ENCODE results near the gene EIF4EBP2. TPM values are rescaled to one million over a fixed set of nuclear protein-coding genes. Genes with fewer than 3 reads are reported as not detected.

EIF4EBP2 gene, protein sequence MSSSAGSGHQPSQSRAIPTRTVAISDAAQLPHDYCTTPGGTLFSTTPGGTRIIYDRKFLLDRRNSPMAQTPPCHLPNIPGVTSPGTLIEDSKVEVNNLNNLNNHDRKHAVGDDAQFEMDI
- total RNA-seq = 10 to 100 TPM; 49.3 to 54.2 TPM

GRCh38 chr10:70404036-70404786 is at the start of gene EIF4EBP2:
Gene EIF4EBP2 (plus strand): TSS chr10:70404145. CDS start chr10:70404402, 257 bp downstream.
- Mint-ChIP-seq H3K27me3 (no peaks in the 10 kb centered on the region), H3K4me1 (peaks cover 34% of the 10 kb centered on the region), H3K36me3 (peaks cover 14% of the 10 kb centered on the region), H3K9me3 (no peaks in the 10 kb centered on the region), H3K27ac (peak within 1 kb of the TSS; percentile 93), H3K4me3 (peak within 1 kb of the TSS; percentile 89)
- peak; percentile 100 for DNase-seq
- POLR2A ChIA-PET = interaction anchor here (0.6 to 2.8 kb wide), 13 partner anchors 14 to 312 kb away, joined by 3 to 16 read pairs (median 4); partner anchors contain the start of genes LRRC20, NODAL and SAR1A
- peak; percentile 82 for ATAC-seq (ENCODE audit: low read depth)

DNA sequence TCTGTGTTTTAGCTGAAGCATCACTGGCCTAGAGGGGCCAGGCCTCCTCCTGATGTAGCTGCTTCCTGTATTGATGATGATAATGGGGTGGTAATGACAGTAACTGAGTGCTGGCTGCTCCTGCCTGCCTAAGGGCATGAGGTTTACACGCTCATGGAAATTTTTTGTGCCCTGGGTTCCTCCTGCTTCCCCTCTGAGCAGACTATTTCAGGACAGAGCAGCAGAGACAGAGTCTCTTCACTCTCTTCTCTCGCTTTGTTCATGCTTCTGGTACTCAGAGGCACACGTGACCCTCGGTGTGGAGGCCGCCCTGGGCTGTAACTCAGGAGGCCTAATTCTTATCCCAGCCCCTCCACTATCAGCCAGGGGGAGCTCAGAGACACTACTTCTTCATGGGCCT is 49.4 kb upstream of the EIF4EBP2 start:
- H3K4me1 Mint-ChIP-seq = peaks cover 23% of the 10 kb centered on the region
- POLR2A ChIA-PET = interaction anchor here (1.2 to 1.6 kb wide), 2 partner anchors 9 to 121 kb away, joined by 5 read pairs; partner anchors contain the start of gene PPA1
- ATAC-seq (ENCODE audit: low read depth) (no peak), DNase-seq (no peak)
- no peaks in the 10 kb centered on the region for H3K36me3 Mint-ChIP-seq
- no peak overlapping the region for H3K4me3 Mint-ChIP-seq
- no peaks in the 10 kb centered on the region for H3K9me3 Mint-ChIP-seq
- H3K27ac Mint-ChIP-seq = peak overlapping the region; percentile 39
- no peaks in the 10 kb centered on the region for H3K27me3 Mint-ChIP-seq

GRCh38 chr10:70355051-70356021 is 48.6 kb upstream of the EIF4EBP2 start:
- peaks cover 23% of the 10 kb centered on the region for H3K4me1 Mint-ChIP-seq
- ATAC-seq (ENCODE audit: low read depth) (peak; percentile 59), DNase-seq (no peak)
- POLR2A ChIA-PET = interaction anchor here (0.6 to 1.6 kb wide), 3 partner anchors 9 to 138 kb away, joined by 4 to 5 read pairs (median 5); partner anchors contain the start of gene PPA1
- H3K36me3 Mint-ChIP-seq = no peaks in the 10 kb centered on the region
- H3K4me3 Mint-ChIP-seq = peak overlapping the region; percentile 82
- no peaks in the 10 kb centered on the region for H3K9me3 Mint-ChIP-seq
- H3K27me3 Mint-ChIP-seq = no peaks in the 10 kb centered on the region
- peak overlapping the region; percentile 88 for H3K27ac Mint-ChIP-seq

GRCh38 chr10:70357565-70357964 is 46.4 kb upstream of the EIF4EBP2 start:
- no peak for DNase-seq
- no peak overlapping the region for H3K27ac Mint-ChIP-seq
- POLR2A ChIA-PET = no interaction called here
- no peaks in the 10 kb centered on the region for H3K36me3 Mint-ChIP-seq
- no peak for ATAC-seq (ENCODE audit: low read depth)
- peaks cover 25% of the 10 kb centered on the region for H3K4me1 Mint-ChIP-seq
- no peak overlapping the region for H3K4me3 Mint-ChIP-seq
- H3K27me3 Mint-ChIP-seq = no peaks in the 10 kb centered on the region
- no peaks in the 10 kb centered on the region for H3K9me3 Mint-ChIP-seq

- H3K9me3 Mint-ChIP-seq = no peaks in the 10 kb centered on the region
- no peak overlapping the region for H3K27ac Mint-ChIP-seq
- POLR2A ChIA-PET = interaction anchor here (0.6 kb wide), 1 partner anchor 657 kb away, joined by 6 read pairs; no protein-coding TSS in a partner anchor
- no peak for ATAC-seq (ENCODE audit: low read depth)
- no peaks in the 10 kb centered on the region for H3K36me3 Mint-ChIP-seq
- no peak overlapping the region for H3K4me3 Mint-ChIP-seq
- no peak for DNase-seq
- peaks cover 24% of the 10 kb centered on the region for H3K4me1 Mint-ChIP-seq
- no peaks in the 10 kb centered on the region for H3K27me3 Mint-ChIP-seq
Measured at GRCh38 chr10:70358446-70358845, 45.5 kb upstream of the EIF4EBP2 start.

DNA sequence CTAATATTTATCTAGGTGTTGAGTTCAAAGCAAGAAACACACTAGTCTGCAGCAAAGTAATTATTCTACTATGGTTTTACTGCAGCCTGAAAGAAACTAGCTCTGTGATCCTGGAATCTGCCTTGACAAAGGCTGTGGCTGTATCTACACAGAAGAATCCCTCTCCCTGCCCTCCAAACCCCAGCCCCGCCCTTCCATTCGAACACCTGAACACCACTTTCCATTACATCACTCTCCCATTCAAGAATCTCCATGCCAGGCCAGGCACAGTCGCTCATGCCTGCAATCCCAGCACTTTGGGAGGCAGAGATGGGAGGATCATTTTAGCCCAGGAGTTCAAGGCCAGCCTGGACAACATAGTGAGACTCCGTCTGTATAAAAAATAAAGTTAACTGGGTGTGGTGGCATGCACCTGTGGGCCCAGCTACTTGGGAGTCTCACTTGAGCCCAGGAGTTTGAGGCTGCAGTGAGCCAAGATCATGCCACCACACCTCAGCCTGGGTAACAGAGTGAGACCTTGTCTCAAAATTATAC is 44.9 kb upstream of the EIF4EBP2 start:
- Mint-ChIP-seq H3K9me3 (no peaks in the 10 kb centered on the region), H3K27ac (no peak overlapping the region), H3K4me1 (peaks cover 24% of the 10 kb centered on the region), H3K27me3 (no peaks in the 10 kb centered on the region), H3K36me3 (no peaks in the 10 kb centered on the region), H3K4me3 (no peak overlapping the region)
- no peak for DNase-seq
- POLR2A ChIA-PET = no interaction called here
- no peak for ATAC-seq (ENCODE audit: low read depth)

DNA sequence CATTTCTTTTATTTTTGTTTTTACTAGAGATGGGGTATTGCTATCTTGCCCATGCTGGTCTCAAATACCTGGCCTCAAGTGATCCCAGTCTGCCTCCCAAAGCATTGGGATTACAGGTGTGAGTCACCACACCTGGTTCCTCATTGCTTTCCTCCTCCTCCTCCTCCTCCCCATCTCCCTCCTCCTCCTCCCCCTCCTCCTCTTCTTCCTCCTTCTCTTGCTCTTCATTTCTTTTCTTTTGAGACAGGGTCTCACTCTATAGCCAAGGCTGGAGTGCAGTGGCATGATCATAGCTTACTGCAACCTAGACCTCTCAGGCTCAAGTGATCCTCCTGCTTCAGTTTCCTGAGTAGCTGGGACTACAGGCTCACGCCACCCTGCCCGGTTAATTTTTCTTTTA is 43.7 kb upstream of the EIF4EBP2 start:
- POLR2A ChIA-PET = interaction anchor here (0.7 kb wide), 1 partner anchor 138 kb away, joined by 4 read pairs; no protein-coding TSS in a partner anchor
- H3K27me3 Mint-ChIP-seq = no peaks in the 10 kb centered on the region
- H3K9me3 Mint-ChIP-seq = no peaks in the 10 kb centered on the region
- H3K4me1 Mint-ChIP-seq = peaks cover 26% of the 10 kb centered on the region
- H3K4me3 Mint-ChIP-seq = no peak overlapping the region
- H3K36me3 Mint-ChIP-seq = no peaks in the 10 kb centered on the region
- peak overlapping the region; percentile 48 for H3K27ac Mint-ChIP-seq
- ATAC-seq (ENCODE audit: low read depth) (no peak), DNase-seq (no peak)

DNA sequence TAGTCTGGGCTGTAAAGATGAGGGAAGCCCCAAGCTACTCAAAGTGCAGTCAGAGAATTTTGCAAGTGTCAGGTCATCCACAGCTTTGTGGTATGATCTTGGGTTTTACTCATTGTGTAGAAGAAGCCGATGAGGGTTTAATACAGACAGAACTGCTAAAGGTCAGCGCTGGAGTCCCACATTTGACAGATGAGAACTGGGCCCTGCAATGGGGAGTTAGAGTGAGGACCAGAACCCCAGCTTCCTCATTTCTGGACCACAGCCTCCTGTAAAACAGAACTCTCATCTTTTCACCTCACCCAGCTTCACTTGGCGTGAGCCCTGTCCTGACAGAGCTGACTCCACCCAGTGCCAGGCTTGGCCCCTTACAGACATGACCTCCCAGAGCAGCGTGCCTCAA is 41.6 kb upstream of the EIF4EBP2 start:
- ATAC-seq (ENCODE audit: low read depth) (no peak), DNase-seq (no peak)
- Mint-ChIP-seq H3K27ac (peak overlapping the region; percentile 51), H3K9me3 (no peaks in the 10 kb centered on the region), H3K4me3 (no peak overlapping the region), H3K27me3 (no peaks in the 10 kb centered on the region), H3K4me1 (peaks cover 14% of the 10 kb centered on the region), H3K36me3 (no peaks in the 10 kb centered on the region)
- POLR2A ChIA-PET = no interaction called here

DNA sequence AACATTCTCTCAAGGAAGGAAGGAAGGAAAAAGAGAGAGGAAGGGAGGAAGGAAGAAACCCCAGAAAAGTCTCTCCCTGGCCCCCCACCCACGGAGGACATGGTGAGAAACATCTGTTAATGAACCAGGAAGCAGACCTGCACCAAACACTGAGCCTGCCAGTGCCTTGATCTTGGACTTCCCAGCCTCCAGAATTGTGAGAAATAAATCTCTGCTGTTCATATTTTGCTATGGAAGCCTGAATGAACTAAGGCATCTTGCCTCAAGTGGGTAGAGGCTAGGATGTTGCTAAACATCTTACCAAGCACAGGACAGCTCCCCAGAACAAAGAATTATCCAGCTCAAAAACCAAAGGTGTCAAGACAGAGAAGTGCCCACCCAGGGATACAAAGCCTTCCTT is 40.7 kb upstream of the EIF4EBP2 start:
- H3K4me1 Mint-ChIP-seq = peaks cover 14% of the 10 kb centered on the region
- POLR2A ChIA-PET = interaction anchor here (1.1 to 1.8 kb wide), 2 partner anchors 8 to 131 kb away, joined by 5 to 6 read pairs; no protein-coding TSS in a partner anchor

DNA sequence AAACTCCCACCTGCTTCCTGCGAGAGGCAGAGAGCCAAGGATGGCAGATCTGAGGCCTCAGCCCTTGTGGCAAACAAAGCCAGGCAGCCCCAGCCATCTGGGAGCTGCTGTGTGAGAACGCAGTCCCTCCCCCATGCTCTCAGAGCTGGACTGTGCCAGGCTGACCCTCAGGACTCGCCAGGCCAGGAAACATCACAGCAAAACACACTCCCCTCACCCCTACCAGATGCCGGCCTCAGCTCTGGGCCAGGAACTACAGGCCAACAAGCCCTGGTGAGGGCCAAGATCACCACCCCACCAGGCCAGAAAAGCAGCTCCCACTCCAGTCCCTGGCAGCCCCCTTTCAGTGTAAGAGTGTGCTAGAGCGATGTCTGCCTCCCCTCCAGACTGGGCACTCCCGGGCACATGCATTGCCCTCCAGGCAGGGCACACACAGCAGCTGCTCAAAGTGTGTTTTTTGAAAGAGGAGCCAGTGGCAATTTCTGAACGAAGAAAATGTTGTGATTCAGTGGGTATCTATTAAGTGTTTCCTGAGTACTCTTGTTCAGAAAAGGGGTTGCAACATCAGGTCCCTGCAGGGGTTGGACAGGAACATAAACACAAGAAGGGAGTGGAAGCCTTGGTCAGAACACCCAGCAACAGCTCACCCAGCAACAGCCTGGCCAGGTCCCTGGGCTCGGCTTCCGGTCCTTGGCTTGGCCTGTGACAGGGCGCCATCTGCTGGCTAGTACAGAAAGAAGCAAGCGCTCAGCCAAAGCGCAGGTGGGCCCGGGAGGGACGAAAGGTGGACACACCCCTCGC is 39.8 kb upstream of the EIF4EBP2 start:
- ATAC-seq (ENCODE audit: low read depth) (peak; percentile 96), DNase-seq (peak; percentile 86)
- Mint-ChIP-seq H3K4me1 (peaks cover 12% of the 10 kb centered on the region), H3K4me3 (peak overlapping the region; percentile 44), H3K27ac (peak overlapping the region; percentile 70), H3K27me3 (no peaks in the 10 kb centered on the region), H3K36me3 (no peaks in the 10 kb centered on the region), H3K9me3 (no peaks in the 10 kb centered on the region)
- POLR2A ChIA-PET = interaction anchor here (1.0 to 2.3 kb wide), 8 partner anchors 9 to 271 kb away, joined by 3 to 23 read pairs (median 4); no protein-coding TSS in a partner anchor

More for the DNA sequence above, 40.7 kb upstream of the EIF4EBP2 start:
- Mint-ChIP-seq H3K4me3 (no peak overlapping the region), H3K27me3 (no peaks in the 10 kb centered on the region), H3K36me3 (no peaks in the 10 kb centered on the region), H3K27ac (peak overlapping the region; percentile 60), H3K9me3 (no peaks in the 10 kb centered on the region)
- ATAC-seq (ENCODE audit: low read depth) (no peak), DNase-seq (no peak)

DNA sequence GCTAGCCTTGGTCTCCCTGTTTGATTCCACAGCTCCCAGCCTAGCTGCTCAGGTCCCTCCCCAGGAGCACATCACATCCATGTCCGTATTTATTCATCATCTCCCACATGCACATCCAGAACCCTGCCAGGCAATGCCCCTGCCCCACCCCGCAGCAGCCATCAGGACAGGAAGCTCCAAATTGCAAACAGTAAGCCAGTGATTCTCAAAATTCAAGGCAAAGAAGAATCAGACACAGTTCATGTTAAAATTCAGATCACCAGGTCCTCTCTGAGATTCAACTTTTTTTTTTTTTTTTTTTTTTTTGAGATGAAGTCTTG is 39.2 kb upstream of the EIF4EBP2 start:
- Mint-ChIP-seq H3K27me3 (no peaks in the 10 kb centered on the region), H3K9me3 (no peaks in the 10 kb centered on the region), H3K27ac (no peak overlapping the region), H3K4me3 (peak overlapping the region; percentile 44), H3K36me3 (no peaks in the 10 kb centered on the region), H3K4me1 (peaks cover 12% of the 10 kb centered on the region)
- DNase-seq (no peak), ATAC-seq (ENCODE audit: low read depth) (no peak)
- POLR2A ChIA-PET = interaction anchor here (1.0 to 2.3 kb wide), 8 partner anchors 8 to 271 kb away, joined by 3 to 23 read pairs (median 4); partner anchors contain the start of gene EIF4EBP2

- H3K27ac Mint-ChIP-seq = no peak overlapping the region
- no peak overlapping the region for H3K4me3 Mint-ChIP-seq
- H3K4me1 Mint-ChIP-seq = peaks cover 10% of the 10 kb centered on the region
- ATAC-seq (ENCODE audit: low read depth) (no peak), DNase-seq (no peak)
- H3K36me3 Mint-ChIP-seq = no peaks in the 10 kb centered on the region
- no peaks in the 10 kb centered on the region for H3K9me3 Mint-ChIP-seq
- POLR2A ChIA-PET = no interaction called here
- H3K27me3 Mint-ChIP-seq = no peaks in the 10 kb centered on the region
Measured at GRCh38 chr10:70367195-70367796, 36.6 kb upstream of the EIF4EBP2 start.

All from activated naive CD8-positive, alpha-beta T cell treated with anti-CD3 and anti-CD28 coated beads, Interleukin-2, amount 10 ng/mL, durations not matched to agents 7 days and 5 days (primary cell).